Measurements from ENCODE around the gene CACFD1.

The CACFD1 gene

DNA sequence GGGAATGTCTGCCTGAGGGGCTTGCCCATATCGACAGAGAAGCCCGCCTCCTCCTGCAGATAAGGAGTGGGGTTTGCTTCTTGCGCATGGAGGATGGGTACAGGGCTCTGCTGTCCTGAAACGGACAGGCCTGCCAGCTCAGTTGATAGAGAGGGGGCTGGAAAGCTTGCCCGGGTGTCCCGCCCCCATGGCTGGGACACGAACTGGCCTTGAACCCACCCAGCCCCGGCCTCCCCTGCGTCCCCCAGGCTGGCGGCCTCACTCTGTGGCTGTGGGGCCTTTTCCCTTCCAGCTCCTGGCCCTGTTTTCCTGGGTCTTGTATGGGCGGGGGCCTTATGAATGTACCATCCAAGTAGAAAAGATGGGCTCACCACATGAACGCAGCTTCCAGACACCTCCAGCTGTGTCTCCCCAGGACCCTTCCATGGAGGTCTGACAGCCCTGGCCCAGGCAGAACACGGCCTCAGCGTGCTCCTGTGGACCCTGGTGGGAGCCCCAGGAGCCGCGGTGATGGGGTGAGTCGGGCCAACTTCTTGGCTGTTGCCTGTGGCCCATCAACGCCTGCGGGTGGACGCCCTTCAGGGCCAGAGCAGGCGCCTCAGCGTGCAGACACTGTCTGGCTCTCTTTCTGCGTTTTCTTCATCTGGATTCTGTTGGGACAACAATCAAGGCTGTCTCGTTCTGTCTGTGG lies 35.0 kb downstream of the CACFD1 start:
- no peak for DNase-seq (ENCODE audit: low spot score)
- H3K4me3 ChIP-seq, result no peak overlapping the region
- peak overlapping the region in 1 of 2 donors; percentile 20 for H3K27ac ChIP-seq
- TF ChIP-seq, protein P1, sequence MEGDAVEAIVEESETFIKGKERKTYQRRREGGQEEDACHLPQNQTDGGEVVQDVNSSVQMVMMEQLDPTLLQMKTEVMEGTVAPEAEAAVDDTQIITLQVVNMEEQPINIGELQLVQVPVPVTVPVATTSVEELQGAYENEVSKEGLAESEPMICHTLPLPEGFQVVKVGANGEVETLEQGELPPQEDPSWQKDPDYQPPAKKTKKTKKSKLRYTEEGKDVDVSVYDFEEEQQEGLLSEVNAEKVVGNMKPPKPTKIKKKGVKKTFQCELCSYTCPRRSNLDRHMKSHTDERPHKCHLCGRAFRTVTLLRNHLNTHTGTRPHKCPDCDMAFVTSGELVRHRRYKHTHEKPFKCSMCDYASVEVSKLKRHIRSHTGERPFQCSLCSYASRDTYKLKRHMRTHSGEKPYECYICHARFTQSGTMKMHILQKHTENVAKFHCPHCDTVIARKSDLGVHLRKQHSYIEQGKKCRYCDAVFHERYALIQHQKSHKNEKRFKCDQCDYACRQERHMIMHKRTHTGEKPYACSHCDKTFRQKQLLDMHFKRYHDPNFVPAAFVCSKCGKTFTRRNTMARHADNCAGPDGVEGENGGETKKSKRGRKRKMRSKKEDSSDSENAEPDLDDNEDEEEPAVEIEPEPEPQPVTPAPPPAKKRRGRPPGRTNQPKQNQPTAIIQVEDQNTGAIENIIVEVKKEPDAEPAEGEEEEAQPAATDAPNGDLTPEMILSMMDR (IDR thresholded peaks at IDR 0.05), result no peak

- H3K27ac ChIP-seq, result no peak overlapping the region
- H3K4me3 ChIP-seq, result no peak overlapping the region
- no peak for DNase-seq (ENCODE audit: low spot score)
- TF ChIP-seq, protein P1 (IDR thresholded peaks at IDR 0.05), result no peak
Observed at GRCh38 chr9:133495327-133496293, 35.8 kb downstream of the CACFD1 start.

DNA sequence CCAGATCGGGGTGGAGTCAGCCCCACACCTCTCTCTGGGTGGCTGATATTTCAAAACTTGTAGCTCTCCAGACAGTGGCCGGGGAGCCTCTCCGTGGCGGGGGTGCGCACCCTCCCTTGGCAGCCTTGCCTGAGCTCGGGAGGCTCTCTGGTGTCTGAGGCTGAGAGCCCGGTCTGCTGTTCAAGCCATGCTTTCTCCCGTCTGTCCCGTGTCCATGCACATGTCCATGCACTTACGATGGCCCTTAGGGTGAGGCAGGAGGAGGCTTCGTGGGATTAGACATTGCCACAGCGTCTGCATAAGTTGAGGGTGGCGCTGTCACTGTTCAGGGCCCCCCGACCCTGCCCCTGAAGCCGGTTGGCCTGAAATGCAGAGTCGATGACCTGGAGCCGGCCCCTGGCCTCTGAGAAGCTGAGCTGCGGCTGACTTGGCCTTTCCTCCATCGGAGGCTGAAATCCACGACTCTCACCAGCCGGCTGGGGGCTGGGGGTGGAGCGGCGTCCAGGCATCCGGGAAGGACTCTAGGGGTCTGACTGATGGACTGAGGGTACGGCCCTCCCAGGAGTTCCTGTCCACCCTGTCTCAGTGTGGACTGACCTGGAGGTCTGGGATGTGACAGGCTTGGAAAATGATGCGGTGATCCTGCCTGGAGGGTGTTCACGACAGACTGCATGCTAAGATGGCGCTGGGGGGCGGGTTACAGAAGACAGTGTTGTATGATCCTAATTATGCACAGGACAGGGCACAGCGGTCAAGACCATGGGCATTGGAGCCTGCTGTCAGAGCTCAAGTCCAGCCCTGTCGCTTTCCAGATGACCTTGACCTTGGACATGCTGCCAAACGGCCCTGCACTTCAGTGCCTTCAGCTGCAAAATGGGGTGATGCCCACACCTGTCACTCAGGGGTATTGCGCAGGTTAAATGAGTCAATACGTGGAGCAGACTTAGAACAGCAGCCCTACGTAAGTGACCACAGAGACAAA lies 37.4 kb downstream of the CACFD1 start:
- TF ChIP-seq, protein P1 (IDR thresholded peaks at IDR 0.05), result no peak
- no peak overlapping the region for H3K27ac ChIP-seq
- no peak overlapping the region for H3K4me3 ChIP-seq
- DNase-seq (ENCODE audit: low spot score), result no peak

- H3K4me3 ChIP-seq, result no peak overlapping the region
- DNase-seq (ENCODE audit: low spot score), result no peak
- TF ChIP-seq, protein P1 (IDR thresholded peaks at IDR 0.05), result no peak
- no peak overlapping the region for H3K27ac ChIP-seq
Observed at GRCh38 chr9:133499132-133499891, 39.5 kb downstream of the CACFD1 start.

DNA sequence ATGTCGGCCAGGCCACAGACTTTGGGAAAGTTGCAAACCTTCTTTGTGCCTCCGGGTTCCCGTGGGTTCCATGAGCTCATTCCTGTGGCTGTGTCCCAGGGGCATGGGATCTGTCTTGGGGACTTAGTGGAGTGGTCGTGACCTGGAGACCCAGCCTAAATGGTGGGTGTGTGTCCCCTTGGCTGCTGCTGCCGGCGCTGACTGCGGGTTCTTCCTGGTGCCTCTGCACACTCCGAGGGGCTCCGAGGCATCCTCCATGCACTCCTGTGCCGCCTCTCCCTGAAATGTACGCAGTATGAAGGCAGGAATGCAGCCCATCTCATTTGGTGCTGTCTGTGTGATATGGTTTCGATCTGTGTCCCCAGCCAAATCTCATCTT lies 40.1 kb downstream of the CACFD1 start:
- H3K4me3 ChIP-seq, result no peak overlapping the region
- TF ChIP-seq, protein P1 (IDR thresholded peaks at IDR 0.05), result no peak
- DNase-seq (ENCODE audit: low spot score), result no peak
- no peak overlapping the region for H3K27ac ChIP-seq

- Histone ChIP-seq H3K27ac (no peak overlapping the region), H3K4me3 (no peak overlapping the region)
- no peak for DNase-seq (ENCODE audit: low spot score)
- TF ChIP-seq, protein P1 (IDR thresholded peaks at IDR 0.05), result no peak
Observed at GRCh38 chr9:133502112-133502511, 42.3 kb downstream of the CACFD1 start.

All from coronary artery (tissue), 2 donors.